Uterus (tissue), 4 donors: ENCODE measurements around the gene ATP5IF1. TPM values are rescaled to one million over a fixed set of nuclear protein-coding genes. Genes with fewer than 3 reads are reported as not detected.
A peak's percentile ranks its signal among the peaks of the same experiment; 100 is the strongest.

Source experiments
- DNase-seq, 2 donors: peaks; one replicate each; pipeline ENCODE4 v3.0.0-alpha.2; 2019 to 2020
- H3K27ac ChIP-seq, 2 donors: fragments of 200-600 bp; sonication (generic); 1 replicate in 1 of 2; 2 replicates in 1 of 2; pipeline ENCODE4 v1.5.1; 2016 to 2018
- H3K27me3 ChIP-seq, 2 donors: fragments of 200-600 bp; sonication (generic); one replicate each; pipeline ENCODE4 v1.5.1; 2018 to 2019; ENCODE audit warnings: control low read depth in 1 of 2
- H3K36me3 ChIP-seq, 2 donors: fragments of 200-600 bp; sonication (generic); one replicate each; pipeline ENCODE4 v1.5.1; 2019; ENCODE audit warnings: control low read depth in 1 of 2
- H3K4me1 ChIP-seq, 2 donors: fragments of 200-600 bp; sonication (generic); one replicate each; pipeline ENCODE4 v1.5.1; 2018 to 2019; ENCODE audit warnings: control low read depth in 1 of 2
- H3K4me3 ChIP-seq, 2 donors: fragments of 200-600 bp; sonication (generic); 1 replicate in 1 of 2; 2 replicates in 1 of 2; pipeline ENCODE4 v1.5.1; 2018 to 2019; ENCODE audit warnings: mild to moderate bottlenecking in 1 of 2
- H3K9me3 ChIP-seq, 2 donors: fragments of 200-600 bp; sonication (generic); one replicate each; pipeline ENCODE4 v1.5.1; 2019; ENCODE audit warnings: control low read depth in 1 of 2
- CTCF ChIP-seq, 4 experiments: fragments of 200-600 bp in 2 of 4; fragments of 450-650 bp in 2 of 4; sonication (generic) in 2 of 4; IDR thresholded peaks; one replicate each; pipeline ENCODE4 v1.5.1; 2016 to 2019; ENCODE audit warnings: antibody characterized with exemption in 4 of 4, mild to moderate bottlenecking in 2 of 4, moderate library complexity in 1 of 4
- POLR2A ChIP-seq, 2 donors: fragments of 450-650 bp; IDR thresholded peaks; one replicate each; pipeline ENCODE4 v1.6.1; 2016; ENCODE audit warnings: antibody characterized with exemption in 2 of 2, mild to moderate bottlenecking in 1 of 2, moderate library complexity in 1 of 2
- intact Hi-C: fragments of 100-400 bp; cut with DNase I; formaldehyde crosslinking; loops from one replicate; pipeline ENCODE4 v1.15.1; 2023; ENCODE audit warnings: low total_unique reads
- total RNA-seq, 4 donors: library from RNA; depleted of rRNA in 3 of 4; stranded (reverse); fragments of >200 nt in 3 of 4; gene quantifications; one replicate each; pipeline versions ENCODE4 v1.1.0 to v1.2.4, GENCODE V29; 2014 to 2023
- donor health status: DM: yes; HTN: yes; CAD: no.

The ATP5IF1 gene
- total RNA-seq, 4 donors from 2014 or later, result 57.1 to 103 (median 82.2) TPM

- H3K4me3 ChIP-seq, result peak overlapping the region; percentile 51 to 85
- no peaks in the 10 kb centered on the region for H3K9me3 ChIP-seq
- intact Hi-C loops, result no loop called here
- TF ChIP-seq POLR2A (IDR thresholded peaks at IDR 0.05), result no peak
- no peak for TF ChIP-seq CTCF (IDR thresholded peaks at IDR 0.05)
- H3K27me3 ChIP-seq, result no peaks in the 10 kb centered on the region
- peak overlapping the region; percentile 79 to 88 for H3K27ac ChIP-seq
- DNase-seq, result no peak
- H3K4me1 ChIP-seq, result peaks cover 0 to 8% of the 10 kb centered on the region in 2 donors
- H3K36me3 ChIP-seq, result no peaks in the 10 kb centered on the region
Measured at GRCh38 chr1:28236656-28237322, 865 bp downstream of the ATP5IF1 start.

GRCh38 chr1:28239004-28239403 is 3.1 kb downstream of the ATP5IF1 start:
- intact Hi-C loops, result no loop called here
- H3K27ac ChIP-seq, result no peak overlapping the region

GRCh38 chr1:28240024-28240423 is 4.1 kb downstream of the ATP5IF1 start:
- no peak for DNase-seq
- Histone ChIP-seq H3K27ac (no peak overlapping the region), H3K27me3 (no peaks in the 10 kb centered on the region), H3K9me3 (no peaks in the 10 kb centered on the region), H3K4me3 (no peak overlapping the region), H3K36me3 (no peaks in the 10 kb centered on the region), H3K4me1 (peaks cover 0 to 5% of the 10 kb centered on the region in 2 donors)
- TF ChIP-seq CTCF (IDR thresholded peaks at IDR 0.05) (no peak), POLR2A (IDR thresholded peaks at IDR 0.05) (no peak)
- intact Hi-C loops, result no loop called here

More at GRCh38 chr1:28239004-28239403, 3.1 kb downstream of the ATP5IF1 start:
- H3K4me1 ChIP-seq, result peaks cover 0 to 5% of the 10 kb centered on the region in 2 donors
- TF ChIP-seq POLR2A (IDR thresholded peaks at IDR 0.05), result no peak
- DNase-seq, result no peak
- no peaks in the 10 kb centered on the region for H3K9me3 ChIP-seq
- no peak overlapping the region for H3K4me3 ChIP-seq
- no peaks in the 10 kb centered on the region for H3K36me3 ChIP-seq
- no peaks in the 10 kb centered on the region for H3K27me3 ChIP-seq

GRCh38 chr1:28241638-28242241 is 5.8 kb downstream of the ATP5IF1 start:
- Histone ChIP-seq H3K9me3 (no peaks in the 10 kb centered on the region), H3K4me1 (peaks cover 4 to 5% of the 10 kb centered on the region in 2 donors), H3K36me3 (no peaks in the 10 kb centered on the region), H3K4me3 (no peak overlapping the region), H3K27ac (no peak overlapping the region), H3K27me3 (no peaks in the 10 kb centered on the region)
- DNase-seq, result no peak
- TF ChIP-seq POLR2A (IDR thresholded peaks at IDR 0.05) (no peak), CTCF (IDR thresholded peaks at IDR 0.05) (no peak)
- intact Hi-C loops, result no loop called here

GRCh38 chr1:28243685-28244311 is 7.9 kb downstream of the ATP5IF1 start:
- TF ChIP-seq CTCF (IDR thresholded peaks at IDR 0.05), result no peak
- H3K9me3 ChIP-seq, result no peaks in the 10 kb centered on the region
- H3K36me3 ChIP-seq, result no peaks in the 10 kb centered on the region
- no peak overlapping the region for H3K4me3 ChIP-seq
- no peak for DNase-seq
- peaks cover 5% of the 10 kb centered on the region in 2 donors for H3K4me1 ChIP-seq
- intact Hi-C loops, result no loop called here
- H3K27ac ChIP-seq, result no peak overlapping the region
- no peaks in the 10 kb centered on the region for H3K27me3 ChIP-seq
